SK-N-SH treated with all-trans-retinoic acid at 6 μM for 48 hours (cell line): ENCODE measurements around the gene FYN.

Experiments used
- ATAC-seq: fragments of 200-7000 bp; cut with Tn5 transposase; 3 replicates; pipeline ENCODE4 v1.9.1; 2020; ENCODE audit warnings: mild to moderate bottlenecking, moderate library complexity
- BACH2 ChIP-seq: fragments of 250-450 bp; sonication (Bioruptor Pico); IDR thresholded peaks from 2 replicates; pipeline ENCODE4 v1.9.0; 2021; ENCODE audit warnings: mild to moderate bottlenecking, borderline replicate concordance
- CSDC2 ChIP-seq: fragments of 250-450 bp; sonication (Bioruptor Pico); IDR thresholded peaks from 2 replicates; pipeline ENCODE4 v1.5.0; 2020; ENCODE audit warnings: mild to moderate bottlenecking, moderate library complexity
- CSRNP3 ChIP-seq: fragments of 250-450 bp; sonication (Bioruptor Pico); IDR thresholded peaks from 2 replicates; pipeline ENCODE4 v1.5.1; 2021; ENCODE audit warnings: mild to moderate bottlenecking, moderate library complexity
- ESRRG ChIP-seq: fragments of 250-450 bp; sonication (Bioruptor Pico); IDR thresholded peaks from 2 replicates; pipeline ENCODE4 v1.6.1; 2021; ENCODE audit warnings: mild to moderate bottlenecking
- GLIS3 ChIP-seq: fragments of 250-450 bp; sonication (Bioruptor Pico); IDR thresholded peaks from 2 replicates; pipeline ENCODE4 v1.5.0; 2020; ENCODE audit warnings: mild to moderate bottlenecking, moderate library complexity
- ISL1 ChIP-seq: fragments of 250-450 bp; sonication (Bioruptor Pico); IDR thresholded peaks from 2 replicates; pipeline ENCODE4 v2.1.2; 2022; ENCODE audit warnings: mild to moderate bottlenecking, moderate library complexity
- OSR1 ChIP-seq: fragments of 250-450 bp; sonication (Bioruptor Pico); IDR thresholded peaks from 2 replicates; pipeline ENCODE4 v1.8.0; 2022; ENCODE audit warnings: moderate library complexity, mild to moderate bottlenecking, inconsistent platforms
- POU6F1 ChIP-seq: fragments of 250-450 bp; sonication (Bioruptor Pico); IDR thresholded peaks from 2 replicates; pipeline ENCODE4 v1.8.0; 2021; ENCODE audit warnings: low read depth, mild to moderate bottlenecking, moderate library complexity, borderline replicate concordance
- PPARA ChIP-seq: fragments of 250-450 bp; sonication (Bioruptor Pico); IDR thresholded peaks from 2 replicates; pipeline ENCODE4 v1.5.0; 2020; ENCODE audit warnings: mild to moderate bottlenecking, borderline replicate concordance
- RARB ChIP-seq: fragments of 250-450 bp; sonication (Bioruptor Pico); IDR thresholded peaks from 2 replicates; pipeline ENCODE4 v1.8.0; 2021; ENCODE audit warnings: mild to moderate bottlenecking, moderate library complexity
- SNAI2 ChIP-seq: fragments of 250-450 bp; sonication (Bioruptor Pico); IDR thresholded peaks from 2 replicates; pipeline ENCODE4 v1.5.0; 2020; ENCODE audit warnings: mild to moderate bottlenecking, moderate library complexity
- TCF4 ChIP-seq: fragments of 250-450 bp; sonication (Bioruptor Pico); IDR thresholded peaks from 2 replicates; pipeline ENCODE4 v1.8.0; 2021; ENCODE audit warnings: mild to moderate bottlenecking, moderate library complexity, borderline replicate concordance
- TOX ChIP-seq: fragments of 250-450 bp; sonication (Bioruptor Pico); IDR thresholded peaks from 2 replicates; pipeline ENCODE4 v1.8.0; 2021; ENCODE audit warnings: mild to moderate bottlenecking, moderate library complexity, borderline replicate concordance
- TSHZ2 ChIP-seq: fragments of 250-450 bp; sonication (Bioruptor Pico); IDR thresholded peaks from 2 replicates; pipeline ENCODE4 v1.5.0; 2020; ENCODE audit warnings: mild to moderate bottlenecking, moderate library complexity
- ZC3H10 ChIP-seq: fragments of 250-450 bp; sonication (Bioruptor Pico); IDR thresholded peaks from 2 replicates; pipeline ENCODE4 v1.5.1; 2021; ENCODE audit warnings: mild to moderate bottlenecking, moderate library complexity
- ZFP3 ChIP-seq: fragments of 250-450 bp; sonication (Bioruptor Pico); IDR thresholded peaks from 2 replicates; pipeline ENCODE4 v1.5.0; 2020; ENCODE audit warnings: mild to moderate bottlenecking, moderate library complexity
- ZFP30 ChIP-seq: fragments of 450-650 bp; formaldehyde crosslinking; IDR thresholded peaks from 2 replicates; pipeline ENCODE4 v1.5.0; 2022; ENCODE audit warnings: mild to moderate bottlenecking, moderate library complexity
- ZNF70 ChIP-seq: fragments of 450-650 bp; formaldehyde crosslinking; IDR thresholded peaks from 2 replicates; pipeline ENCODE4 v1.5.0; 2020; ENCODE audit warnings: mild to moderate bottlenecking, moderate library complexity
- ZNF8 ChIP-seq: fragments of 450-650 bp; formaldehyde crosslinking; IDR thresholded peaks from 2 replicates; pipeline ENCODE4 v1.5.0; 2020; ENCODE audit warnings: mild to moderate bottlenecking, moderate library complexity
- TF ChIP-seq, protein P1 (sequence below): fragments of 250-450 bp; sonication (Bioruptor Pico); IDR thresholded peaks from 2 replicates; pipeline ENCODE4 v1.5.1; 2020; ENCODE audit warnings: low read depth, mild to moderate bottlenecking, moderate library complexity
- TF ChIP-seq, protein P2 (sequence below): fragments of 250-450 bp; sonication (Bioruptor Pico); IDR thresholded peaks from 2 replicates; pipeline ENCODE4 v1.8.0; 2020; ENCODE audit warnings: mild to moderate bottlenecking, moderate library complexity, borderline replicate concordance

The FYN gene

DNA sequence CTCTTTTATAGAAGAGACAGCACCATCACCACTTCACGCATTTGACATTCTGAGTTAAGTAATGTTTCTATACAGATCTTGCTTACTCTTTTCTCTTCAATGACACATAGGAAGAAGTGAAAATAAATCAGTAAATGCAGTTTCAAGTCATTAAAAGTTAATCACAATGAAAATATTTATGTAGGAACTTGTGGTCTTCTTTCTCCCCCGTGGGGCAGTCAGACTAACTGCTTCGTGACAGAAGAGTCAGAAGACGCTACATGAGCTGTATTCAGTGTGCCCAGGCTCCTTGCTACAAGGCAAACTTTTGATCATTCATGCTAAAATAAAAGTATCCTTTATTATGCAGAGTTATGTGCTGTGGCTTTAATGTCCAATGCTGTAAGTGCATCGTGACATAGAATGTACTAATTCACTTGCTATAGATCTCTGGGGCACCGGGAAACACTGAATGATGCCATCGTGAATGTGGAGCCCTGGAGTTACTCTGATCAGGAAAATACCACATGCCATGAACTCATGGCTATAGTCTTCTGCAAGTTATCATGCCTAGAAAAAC is 149.8 kb downstream of the FYN start:
- TF ChIP-seq ZNF70 (no peak), OSR1 (CRISPR knock-in tag) (no peak), ZC3H10 (CRISPR knock-in tag) (no peak), PPARA (CRISPR knock-in tag) (no peak), RARB (CRISPR knock-in tag) (no peak), ZFP3 (no peak), BACH2 (no peak), ZFP30 (CRISPR knock-in tag) (no peak), TSHZ2 (CRISPR knock-in tag) (no peak), GLIS3 (CRISPR knock-in tag) (no peak), ZNF8 (CRISPR knock-in tag) (no peak), ESRRG (CRISPR knock-in tag) (no peak)
- TF ChIP-seq, protein P1, sequence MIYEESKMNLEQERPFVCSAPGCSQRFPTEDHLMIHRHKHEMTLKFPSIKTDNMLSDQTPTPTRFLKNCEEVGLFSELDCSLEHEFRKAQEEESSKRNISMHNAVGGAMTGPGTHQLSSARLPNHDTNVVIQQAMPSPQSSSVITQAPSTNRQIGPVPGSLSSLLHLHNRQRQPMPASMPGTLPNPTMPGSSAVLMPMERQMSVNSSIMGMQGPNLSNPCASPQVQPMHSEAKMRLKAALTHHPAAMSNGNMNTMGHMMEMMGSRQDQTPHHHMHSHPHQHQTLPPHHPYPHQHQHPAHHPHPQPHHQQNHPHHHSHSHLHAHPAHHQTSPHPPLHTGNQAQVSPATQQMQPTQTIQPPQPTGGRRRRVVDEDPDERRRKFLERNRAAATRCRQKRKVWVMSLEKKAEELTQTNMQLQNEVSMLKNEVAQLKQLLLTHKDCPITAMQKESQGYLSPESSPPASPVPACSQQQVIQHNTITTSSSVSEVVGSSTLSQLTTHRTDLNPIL (CRISPR knock-in tag) = no peak
- TF ChIP-seq, protein P2, sequence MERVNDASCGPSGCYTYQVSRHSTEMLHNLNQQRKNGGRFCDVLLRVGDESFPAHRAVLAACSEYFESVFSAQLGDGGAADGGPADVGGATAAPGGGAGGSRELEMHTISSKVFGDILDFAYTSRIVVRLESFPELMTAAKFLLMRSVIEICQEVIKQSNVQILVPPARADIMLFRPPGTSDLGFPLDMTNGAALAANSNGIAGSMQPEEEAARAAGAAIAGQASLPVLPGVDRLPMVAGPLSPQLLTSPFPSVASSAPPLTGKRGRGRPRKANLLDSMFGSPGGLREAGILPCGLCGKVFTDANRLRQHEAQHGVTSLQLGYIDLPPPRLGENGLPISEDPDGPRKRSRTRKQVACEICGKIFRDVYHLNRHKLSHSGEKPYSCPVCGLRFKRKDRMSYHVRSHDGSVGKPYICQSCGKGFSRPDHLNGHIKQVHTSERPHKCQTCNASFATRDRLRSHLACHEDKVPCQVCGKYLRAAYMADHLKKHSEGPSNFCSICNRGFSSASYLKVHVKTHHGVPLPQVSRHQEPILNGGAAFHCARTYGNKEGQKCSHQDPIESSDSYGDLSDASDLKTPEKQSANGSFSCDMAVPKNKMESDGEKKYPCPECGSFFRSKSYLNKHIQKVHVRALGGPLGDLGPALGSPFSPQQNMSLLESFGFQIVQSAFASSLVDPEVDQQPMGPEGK (CRISPR knock-in tag) = no peak
- ATAC-seq = no peak

DNA sequence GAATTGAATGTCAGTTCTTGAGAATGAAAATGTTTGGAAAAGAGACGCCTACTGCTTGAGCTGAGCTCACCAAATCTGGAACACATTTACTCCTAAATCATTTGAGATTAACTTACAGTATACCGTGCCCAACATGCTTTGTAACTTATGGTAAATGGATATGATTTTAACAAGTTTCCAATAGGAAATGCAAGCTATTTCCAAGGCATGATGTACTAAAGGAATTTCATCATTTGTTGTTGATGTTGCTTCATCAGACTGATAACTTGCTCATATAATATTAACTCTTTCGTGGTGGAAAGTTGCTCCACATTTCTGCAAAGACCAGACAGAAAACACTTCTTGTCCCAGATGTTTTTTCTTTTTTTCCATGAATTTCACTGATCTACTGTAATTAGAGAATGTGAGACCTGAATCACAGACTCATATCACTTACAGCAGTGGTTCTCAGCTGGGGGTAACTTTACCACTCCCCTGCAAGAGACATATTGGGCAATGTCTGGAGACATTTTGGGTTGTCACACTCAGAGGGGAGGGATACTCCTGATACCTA is 151.0 kb downstream of the FYN start:
- ATAC-seq = 0 out of 3 replicates have a peak, but pooled peaks have one; percentile 16
- TF ChIP-seq CSDC2 (CRISPR knock-in tag) (no peak), GLIS3 (CRISPR knock-in tag) (no peak), OSR1 (CRISPR knock-in tag) (no peak), CSRNP3 (CRISPR knock-in tag) (no peak), TOX (CRISPR knock-in tag) (no peak), TCF4 (no peak), SNAI2 (CRISPR knock-in tag) (no peak), BACH2 (no peak), RARB (CRISPR knock-in tag) (no peak), ISL1 (CRISPR knock-in tag) (no peak), PPARA (CRISPR knock-in tag) (no peak)

GRCh38 chr6:111721753-111722154 is 151.5 kb downstream of the FYN start:
- peak; percentile 44; the same call in 2 of the 3 replicates for ATAC-seq
- TF ChIP-seq ESRRG (CRISPR knock-in tag) (no peak), ZFP30 (CRISPR knock-in tag) (no peak), TCF4 (no peak), TOX (CRISPR knock-in tag) (no peak), CSRNP3 (CRISPR knock-in tag) (no peak), ISL1 (CRISPR knock-in tag) (no peak), ZFP3 (no peak), BACH2 (no peak), POU6F1 (no peak), GLIS3 (CRISPR knock-in tag) (no peak)
- TF ChIP-seq, protein P2 (CRISPR knock-in tag) = no peak
- TF ChIP-seq, protein P1 (CRISPR knock-in tag) = no peak
